GM21576 (cell line): ENCODE measurements around the gene GNG7.
"Not testable (repeated sequence)": the region's sequence is repeated elsewhere in the genome, so short reads cannot be mapped to it uniquely, and the experiment has no call there.

Source experiments
- ATAC-seq: cut with Tn5 transposase; IDR thresholded peaks from one replicate; pipeline ENCODE4 v1.9.1; 2021; ENCODE audit warnings: mild to moderate bottlenecking, moderate library complexity; ENCODE audit not compliant: unreplicated experiment

GNG7 gene

DNA sequence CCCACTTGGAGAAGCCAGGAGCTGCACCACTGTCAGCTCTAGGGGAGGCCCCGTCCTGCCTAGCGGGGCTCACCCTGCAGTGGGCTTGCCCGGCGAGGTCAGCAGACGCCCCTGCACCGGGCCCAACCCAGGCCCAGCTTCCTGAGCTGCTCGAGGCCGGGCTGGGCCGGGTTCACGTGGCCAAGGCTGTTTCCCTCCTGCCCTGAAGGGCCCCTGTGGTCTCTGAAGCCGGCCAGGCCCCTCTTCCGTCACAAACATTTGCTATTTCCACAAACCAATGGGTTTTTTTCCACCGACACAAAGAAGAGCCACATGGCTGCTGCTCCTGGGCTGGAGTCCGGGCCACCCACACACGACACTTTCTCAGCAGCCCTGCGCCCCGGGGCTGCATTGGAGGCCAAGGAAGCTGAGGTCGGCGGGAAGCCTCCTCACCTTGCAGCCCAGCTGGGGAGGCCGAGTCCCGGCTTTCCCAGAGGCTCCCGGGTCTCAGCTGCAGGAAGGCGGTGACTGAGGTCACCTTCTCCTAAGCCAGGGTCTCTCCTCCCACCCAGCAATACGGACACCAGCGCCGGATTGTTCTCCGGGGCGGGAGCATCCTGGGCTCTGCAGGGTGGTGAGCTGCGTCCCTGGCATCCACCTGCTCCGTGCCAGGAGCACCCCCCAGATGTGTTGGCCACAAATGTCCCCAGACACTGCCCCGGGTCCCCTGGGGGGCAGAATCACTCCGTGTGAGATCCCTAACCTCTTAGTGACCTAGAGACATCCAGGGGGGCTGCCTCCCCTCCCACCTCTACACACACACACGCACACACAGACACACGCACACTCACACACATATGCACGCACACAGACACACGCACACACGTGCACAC is 146.0 kb downstream of the GNG7 start:
- ATAC-seq, result no peak

DNA sequence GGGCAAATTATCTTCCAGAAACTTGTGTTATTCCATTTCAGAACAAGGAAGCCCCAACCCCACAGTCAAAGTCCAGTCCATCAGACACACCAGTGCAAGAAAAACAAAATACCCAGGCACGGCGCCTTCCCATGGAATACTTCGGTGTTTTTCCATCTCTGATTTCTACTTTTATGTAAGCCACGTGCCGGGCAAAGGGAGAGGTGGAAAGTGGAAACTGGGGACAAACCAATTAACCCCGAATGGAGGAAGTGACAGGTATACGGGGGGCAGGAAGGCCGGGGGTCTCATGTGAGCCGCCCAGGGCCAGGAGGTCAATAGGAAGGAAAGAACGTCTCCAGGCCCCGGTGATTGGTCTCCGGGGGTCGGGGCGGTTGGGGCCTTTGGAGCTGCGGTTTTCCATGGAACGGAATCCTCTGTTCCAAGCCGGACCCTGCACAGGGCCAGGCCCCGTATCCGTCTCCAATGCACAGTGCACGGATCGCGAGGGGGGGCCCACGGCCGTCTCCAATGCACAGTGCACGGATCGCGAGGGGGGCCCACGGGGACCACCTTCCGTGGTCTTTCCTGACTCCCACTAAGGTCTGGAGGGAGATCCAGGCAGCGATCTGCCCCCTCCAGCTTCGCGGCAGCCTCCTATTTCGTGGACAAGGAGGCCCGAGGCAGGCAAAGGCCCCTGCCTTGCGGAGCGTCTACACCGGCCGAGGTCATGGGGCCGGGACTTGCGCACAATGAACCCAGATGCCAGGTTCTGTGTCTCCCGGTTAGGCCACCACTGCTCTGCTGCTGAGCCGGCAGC is 146.9 kb downstream of the GNG7 start:
- no peak for ATAC-seq

DNA sequence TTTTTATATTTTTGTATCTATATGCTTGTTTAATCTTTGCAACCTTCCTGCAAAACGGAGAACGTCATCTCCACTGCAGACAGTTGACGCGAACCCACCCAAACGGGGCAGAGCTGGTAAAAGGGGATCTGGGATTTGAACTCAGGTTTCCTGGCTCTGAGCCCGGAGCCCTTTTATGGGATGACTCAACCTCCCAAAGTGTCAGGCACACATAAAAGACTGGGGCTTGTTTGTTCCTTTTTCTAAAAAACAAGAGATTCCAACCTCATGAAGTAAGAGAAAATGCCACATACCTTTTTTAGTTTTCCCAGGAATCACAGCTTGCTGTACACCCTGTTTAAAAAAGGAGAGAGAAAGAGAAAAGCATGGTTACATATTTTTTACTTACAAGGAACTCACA is 147.6 kb downstream of the GNG7 start:
- ATAC-seq, result no peak

DNA sequence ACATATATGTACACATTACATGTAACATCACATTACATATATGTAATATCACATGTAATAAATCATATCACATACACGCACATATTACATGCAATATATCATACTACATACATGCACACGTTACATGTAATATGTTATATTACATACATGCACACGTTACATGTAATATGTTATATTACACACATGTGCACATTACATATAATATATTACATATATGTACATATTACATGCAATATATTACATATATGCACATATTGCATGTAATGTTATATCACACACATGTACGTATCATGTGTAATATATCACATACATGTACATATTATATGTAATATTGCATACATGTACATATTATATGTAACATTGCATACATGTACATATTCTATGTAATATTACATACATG is 149.0 kb downstream of the GNG7 start:
- no peak for ATAC-seq

DNA sequence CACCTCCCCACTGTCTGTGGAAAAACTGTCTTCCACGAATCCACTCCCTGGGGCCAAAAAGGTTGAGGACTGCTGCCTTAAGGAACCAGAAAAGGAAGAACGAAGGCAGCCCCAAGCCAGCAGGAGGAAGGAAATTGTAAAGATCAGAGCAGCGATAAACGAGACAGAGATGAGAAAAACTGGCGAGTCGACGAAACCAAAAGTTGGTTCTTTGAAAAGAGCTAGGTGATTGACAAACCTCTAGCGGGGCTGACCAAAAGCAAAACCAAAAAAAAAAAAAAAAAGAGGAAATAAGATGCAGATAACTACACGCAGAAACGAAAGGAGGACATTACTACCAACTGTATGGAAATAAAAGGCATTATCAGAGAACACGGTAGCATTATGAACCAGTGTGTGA is 149.6 kb downstream of the GNG7 start:
- peak; percentile 67 for ATAC-seq

DNA sequence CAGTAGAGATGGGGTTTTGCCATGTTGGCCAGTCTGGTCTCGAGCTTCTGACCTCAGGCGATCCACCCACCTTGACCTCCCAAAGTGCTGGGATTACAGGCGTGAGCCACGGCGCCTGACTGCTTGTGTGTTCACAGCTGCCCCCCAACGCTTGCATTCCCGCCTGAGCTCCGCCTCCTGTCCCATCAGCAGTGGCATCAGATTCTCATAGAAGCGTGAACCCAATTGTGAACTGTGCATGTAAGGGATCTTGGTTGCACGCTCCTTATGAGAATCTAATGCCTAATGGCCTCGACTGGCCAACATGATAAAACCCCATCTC is 150.7 kb downstream of the GNG7 start:
- no peak for ATAC-seq

DNA sequence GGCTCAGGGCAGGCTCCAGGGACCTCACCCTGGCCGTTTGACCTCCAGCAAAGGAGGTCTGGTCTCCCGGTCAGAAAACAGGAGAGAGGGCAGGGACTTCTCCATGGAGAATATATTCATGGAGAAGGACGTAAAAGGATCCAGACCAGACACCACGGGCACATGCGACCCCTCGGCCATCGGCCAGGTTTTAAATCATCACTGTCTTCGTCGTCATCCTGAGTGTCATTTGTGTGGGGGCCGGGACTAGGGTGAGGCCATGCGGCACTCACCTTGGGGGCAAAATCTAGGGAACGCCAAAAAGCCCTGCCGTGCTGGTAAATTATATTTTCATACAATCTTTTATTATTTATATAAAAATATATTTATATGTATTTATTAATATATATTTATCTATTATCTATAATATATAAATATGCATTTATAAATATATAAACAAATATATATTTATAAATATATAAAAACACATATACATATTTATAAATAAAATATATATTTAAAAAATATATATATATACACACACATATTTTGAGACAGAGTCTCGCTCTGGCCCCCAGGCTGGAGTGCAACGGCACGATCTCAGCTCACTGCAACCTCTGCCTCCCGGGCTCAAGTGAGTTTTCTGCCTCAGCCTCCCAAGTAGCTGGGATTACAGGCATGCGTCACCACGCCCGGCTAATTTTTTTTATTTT is 151.2 kb downstream of the GNG7 start:
- ATAC-seq, result no peak

DNA sequence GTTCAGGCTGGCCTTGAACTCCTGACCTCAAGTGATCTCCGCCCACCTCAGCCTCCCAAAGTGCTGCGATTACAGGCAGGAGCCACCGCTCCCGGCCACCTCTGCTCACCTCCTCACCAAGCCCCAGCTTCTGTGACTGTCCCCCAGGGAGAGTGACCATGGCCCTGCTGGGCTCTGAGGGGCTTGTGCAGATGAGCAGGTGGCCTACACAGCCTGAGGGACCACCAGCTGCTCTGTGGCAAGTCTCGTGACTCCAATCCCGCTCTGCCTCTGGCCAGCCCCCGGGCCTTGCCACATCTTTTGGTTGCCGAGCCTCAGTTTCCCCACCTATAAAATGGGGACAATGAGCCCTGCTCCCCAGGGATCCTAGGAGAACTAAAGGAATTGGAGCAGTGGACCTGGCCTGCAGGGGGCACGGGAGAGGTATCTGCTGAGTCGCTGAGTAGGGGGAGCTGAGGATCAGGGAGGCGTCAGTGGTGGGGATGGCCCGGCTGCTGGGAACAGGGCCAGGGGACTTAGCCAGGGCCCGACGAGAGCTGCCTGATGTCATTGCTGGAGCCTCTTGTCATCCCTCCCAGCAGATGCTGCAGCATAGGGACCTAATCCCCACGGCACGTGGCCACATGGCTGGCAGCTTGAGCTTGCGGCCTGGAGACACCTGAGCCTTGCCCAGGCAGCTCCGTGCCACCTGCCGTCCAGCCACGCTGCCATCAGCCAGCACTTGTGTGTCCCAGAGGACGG is 151.9 kb downstream of the GNG7 start:
- ATAC-seq, result no peak

DNA sequence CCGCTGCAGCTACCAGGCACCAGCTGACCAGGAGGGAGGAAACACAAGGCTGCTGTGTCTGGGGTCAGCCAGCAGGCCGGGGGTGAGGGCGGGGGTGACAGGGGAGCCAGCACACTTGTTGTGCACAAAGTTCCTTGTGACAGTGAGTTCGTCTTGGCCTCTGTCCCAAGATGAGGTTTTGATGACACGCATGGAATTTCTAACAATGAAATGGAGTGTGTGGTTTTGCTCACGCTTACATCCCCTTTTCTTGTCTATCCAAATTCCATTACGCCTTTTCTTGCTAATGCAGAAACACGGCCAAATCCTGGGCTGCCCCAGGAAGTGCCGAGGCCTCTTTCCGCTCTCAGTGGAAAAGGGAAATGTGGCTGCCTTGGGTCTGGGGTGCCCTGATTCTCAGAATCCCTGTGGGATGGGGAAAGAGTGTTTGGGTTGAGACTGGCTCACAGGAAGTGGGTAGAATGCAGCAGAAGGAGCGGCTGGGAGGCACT is 152.7 kb downstream of the GNG7 start:
- no peak for ATAC-seq

DNA sequence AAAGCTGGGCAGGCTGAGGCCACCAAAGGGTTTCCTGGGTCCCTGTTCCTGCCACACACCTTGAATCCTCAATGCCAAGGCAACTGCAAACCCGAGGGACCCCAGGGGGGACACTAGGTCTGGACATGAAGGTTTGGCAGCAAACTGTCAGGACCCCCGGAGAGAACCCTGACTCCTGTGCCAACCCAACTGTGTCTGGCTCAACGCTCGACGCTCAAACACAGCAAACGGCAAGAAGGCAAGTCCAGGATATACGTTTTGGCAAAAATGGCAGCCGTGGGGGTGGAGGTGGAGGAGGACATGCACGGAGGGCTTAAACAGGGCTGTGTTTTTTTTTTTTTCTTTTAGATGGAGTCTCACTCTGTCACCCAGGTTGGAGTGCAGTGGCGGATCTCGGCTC is 153.5 kb downstream of the GNG7 start:
- ATAC-seq, result no peak

DNA sequence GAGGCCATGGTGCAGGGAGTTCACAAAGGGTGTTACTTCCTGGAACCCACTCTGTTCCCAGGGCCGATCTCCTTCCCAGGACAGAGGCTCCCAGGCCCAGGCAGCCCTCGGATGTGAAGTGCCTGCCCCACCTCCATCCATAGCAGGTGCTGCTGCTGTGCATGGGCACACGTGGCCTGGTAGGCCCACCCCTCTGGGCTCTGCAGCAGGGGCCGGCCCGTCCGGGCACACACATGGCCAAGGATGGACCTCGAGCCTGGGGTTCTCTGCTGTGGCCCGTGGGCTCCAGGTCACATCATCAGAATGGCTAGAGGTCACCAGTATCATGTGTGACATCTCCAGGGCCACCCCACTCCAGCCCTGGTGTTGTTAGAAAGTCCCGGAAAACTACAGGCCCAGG is 154.8 kb downstream of the GNG7 start:
- ATAC-seq, result no peak

DNA sequence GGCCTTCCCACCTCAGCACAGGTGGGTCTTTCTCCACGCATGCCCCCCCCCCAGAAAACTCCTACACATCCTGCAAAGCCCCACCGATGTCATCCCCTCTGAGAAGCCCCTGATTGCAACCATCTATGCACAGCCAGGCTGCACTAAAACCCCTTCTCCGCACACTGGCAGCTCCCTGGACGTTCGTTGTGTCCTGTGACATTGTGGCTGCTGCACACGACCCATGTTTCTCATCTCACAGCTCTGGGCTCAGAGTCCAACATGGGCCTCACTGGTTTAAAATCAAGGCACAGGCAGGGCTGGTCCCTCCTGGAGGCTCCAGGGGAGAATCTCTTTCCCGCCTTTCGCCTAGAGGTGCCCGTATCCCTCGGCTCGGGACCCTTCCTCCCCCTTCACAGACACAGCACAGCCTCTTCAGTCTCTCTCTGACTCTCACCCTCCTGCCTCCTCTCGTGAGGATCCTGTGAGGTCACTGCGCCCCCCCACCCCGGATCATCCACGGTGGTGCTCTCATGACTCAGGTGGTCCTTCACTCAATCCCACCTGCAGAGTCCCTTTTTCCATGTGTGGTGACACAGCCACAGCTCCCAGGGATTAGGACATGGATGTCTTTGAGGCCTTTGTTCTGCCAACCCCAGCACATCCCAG is 155.3 kb downstream of the GNG7 start:
- no peak for ATAC-seq

DNA sequence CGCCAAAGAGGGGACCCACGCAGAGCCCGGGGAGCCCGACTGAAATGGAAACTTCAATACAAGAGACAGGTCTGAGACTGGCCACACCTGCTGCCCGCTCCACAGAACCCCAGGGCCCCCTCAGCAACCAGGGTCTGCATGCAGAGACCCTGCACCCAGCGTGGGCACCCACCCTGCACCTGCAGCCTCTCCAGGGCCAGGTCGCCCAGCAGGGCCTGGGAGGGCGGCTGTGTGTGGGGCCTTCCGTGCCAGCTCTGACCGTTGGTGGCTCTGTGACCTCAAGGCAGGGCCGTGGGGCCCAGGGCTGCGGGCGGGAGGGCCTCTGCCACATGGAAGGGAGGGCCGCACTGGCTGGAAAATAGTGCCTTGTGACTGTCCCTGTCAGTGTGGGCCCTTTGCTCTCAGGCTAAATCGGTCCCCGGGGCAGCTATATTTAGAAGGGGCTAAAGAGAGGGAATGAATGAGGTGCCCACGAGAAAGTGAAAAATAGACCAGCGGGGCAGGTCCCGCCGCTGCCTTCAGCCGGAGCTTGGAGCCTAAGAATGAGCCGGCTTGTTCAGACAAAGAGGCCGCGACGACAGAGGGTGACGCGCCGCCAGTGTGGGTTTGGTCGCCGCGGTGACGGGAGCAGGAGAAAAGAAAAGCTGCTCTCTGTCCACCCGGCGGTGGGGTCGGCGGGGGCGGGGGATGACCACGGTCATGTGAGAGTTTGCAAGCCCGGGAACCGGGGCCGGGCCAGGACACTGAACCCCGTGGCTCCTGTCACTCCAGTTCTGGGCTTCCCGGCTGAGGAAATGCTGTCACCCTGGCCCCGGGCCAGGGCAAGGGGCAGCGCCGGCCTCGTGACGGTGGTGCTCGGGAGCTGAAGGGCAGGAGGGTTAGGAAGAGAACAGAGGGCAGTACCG is 156.1 kb downstream of the GNG7 start:
- no peak for ATAC-seq

DNA sequence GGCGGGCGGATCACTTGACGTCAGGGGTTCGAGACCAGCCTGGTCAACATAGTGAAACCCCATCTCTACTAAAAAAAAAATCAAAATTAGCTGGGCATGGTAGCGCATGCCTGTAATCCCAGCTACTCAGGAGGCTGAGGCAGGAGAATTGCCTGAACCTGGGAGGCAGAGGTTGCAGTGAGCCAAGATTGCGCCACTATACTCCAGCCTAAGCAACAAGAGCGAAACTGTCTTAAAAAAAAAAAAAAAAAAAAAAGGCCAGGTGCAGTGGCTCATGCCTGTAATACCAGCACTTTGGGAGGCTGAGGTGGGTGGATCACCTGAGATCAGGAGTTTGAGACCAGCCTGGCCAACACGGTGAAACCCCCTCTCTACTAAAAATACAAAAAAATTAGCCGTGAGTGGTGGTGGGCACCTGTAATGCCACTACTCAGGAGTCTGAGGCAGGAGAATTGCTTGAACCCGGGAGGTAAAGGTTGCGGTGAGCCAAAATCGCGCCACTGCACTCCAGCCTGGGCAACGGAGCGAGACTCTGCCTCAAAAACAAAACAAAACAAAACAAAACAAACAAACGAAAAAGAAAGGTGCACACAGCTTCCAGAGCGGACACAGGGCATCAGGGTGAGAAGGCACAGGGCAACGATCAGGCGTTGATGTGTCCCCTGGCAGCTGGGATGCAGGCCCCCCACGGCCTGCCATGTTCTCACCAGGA is 156.9 kb downstream of the GNG7 start:
- ATAC-seq, result not testable (repeated sequence)

DNA sequence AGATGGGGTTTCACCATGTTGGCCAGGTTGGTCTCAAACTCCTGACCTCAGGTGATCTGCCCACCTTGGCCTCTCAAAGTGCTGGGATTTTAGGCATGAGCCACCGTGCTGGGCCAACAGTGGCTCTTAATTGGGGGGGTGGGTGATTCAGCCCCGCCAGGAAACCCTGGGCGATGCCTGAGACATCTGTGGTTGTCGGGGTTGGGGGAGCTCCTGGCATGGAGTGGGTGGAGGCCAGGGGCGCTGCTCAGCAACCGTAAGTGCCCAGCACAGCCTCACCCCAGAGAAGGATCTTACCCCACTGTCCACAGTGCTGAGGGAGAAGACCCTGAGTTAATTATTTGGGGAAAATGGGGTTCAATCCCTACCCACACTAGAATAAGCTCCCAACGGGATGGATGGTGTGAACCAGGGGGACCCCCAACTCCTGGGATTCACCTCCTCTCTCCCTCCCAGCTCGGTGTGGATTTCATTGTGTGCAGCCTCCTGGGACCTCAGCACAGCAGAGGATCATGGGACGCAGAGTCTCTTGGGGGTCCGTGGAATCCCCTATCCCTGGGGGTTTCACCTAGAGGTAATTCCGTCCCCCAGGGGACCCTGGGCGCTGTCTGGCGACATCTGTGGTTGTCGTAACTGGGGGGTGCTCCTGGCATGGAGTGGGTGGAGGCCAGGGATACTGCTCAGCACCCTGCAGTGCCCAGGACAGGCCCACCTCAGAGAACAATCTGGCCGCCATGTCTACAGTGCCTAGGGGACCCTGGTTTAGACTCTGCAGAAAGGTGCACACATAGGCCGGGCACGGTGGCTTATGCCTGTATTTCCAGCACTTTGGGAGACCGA is 157.7 kb downstream of the GNG7 start:
- ATAC-seq, result no peak

DNA sequence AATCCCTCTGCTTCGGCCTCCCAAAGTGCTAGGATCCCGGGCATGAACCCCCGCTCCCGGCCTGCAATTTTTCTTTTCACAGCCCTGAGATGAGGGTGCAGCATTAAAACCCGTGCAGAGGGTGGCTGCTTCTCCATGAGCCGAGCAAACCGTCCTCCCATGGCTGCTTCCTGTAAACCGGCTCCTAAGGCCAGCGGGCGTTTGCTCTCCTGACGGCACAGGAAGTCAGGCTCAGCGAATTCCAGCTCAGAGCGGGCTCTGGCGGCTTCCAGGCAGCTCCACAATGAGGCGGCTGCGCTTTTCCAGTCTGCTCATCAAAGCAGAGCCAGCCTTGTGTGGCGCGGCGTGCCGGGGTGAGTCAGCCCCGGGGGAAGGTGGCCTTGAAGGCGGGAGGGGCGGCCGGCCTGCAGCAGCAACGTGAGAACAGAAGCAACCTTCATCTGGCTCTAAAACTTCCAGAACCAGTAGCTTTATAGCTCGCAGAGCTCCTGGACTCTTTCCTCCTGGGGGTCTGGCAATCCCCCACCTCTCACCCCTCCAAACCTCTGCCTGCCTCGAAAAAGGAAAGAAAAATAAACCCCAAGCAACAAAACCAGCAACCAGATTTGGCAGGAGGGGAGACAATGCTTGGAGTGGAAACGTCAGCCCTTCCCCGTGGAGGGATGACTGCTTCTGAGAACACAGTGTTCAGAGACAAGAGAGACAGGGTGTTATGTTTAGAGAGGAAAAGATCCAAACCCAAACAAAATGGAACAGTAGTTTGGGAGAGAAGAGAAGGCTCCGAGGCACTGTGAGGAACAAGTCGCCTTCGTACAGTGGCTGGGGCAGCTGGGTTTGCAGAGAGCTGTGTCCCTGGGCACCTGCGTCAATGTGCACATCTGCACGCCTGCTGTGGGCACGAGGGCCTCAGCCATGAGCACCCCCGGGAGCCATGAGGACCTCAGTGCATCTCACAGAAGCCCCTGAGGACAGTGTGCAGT is 158.7 kb downstream of the GNG7 start:
- no peak for ATAC-seq

DNA sequence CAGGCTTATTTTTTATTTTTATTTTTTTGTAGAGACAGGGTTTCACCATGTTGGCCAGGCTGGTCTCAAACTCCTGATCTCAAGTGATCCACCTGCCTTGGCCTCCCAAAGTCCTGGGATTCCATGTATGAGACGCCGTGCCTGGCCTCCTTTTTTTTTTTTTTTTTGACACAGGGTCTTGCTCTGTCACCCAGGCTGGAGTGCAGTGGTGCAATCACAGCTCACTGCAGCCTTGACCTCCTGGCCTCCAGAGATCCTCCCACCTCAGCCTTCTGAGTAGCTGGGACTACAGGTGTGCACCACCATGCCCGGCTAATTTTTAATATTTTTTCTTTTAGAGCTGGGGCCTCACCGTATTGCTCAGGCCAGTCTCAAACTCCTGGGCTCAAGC is 159.4 kb downstream of the GNG7 start:
- not testable (repeated sequence) for ATAC-seq
